T follicular helper cell (primary cell): Measurements from ENCODE around the gene KIF3A.

ENCODE experiments used
- DNase-seq: peaks from one replicate; pipeline ENCODE4 v3.0.0-alpha.2; 2020; ENCODE audit warnings: low read depth

KIF3A gene

GRCh38 chr5:132678735-132679134 is 58.6 kb downstream of the KIF3A start:
- no peak for DNase-seq

- DNase-seq = no peak
Measured at GRCh38 chr5:132677682-132678400, 59.5 kb downstream of the KIF3A start.

GRCh38 chr5:132677191-132677590 is 60.2 kb downstream of the KIF3A start:
- no peak for DNase-seq

GRCh38 chr5:132675936-132676689 is 61.2 kb downstream of the KIF3A start:
- DNase-seq = no peak

GRCh38 chr5:132674671-132675506 is 62.5 kb downstream of the KIF3A start:
- DNase-seq = no peak

GRCh38 chr5:132673939-132674630 is 63.3 kb downstream of the KIF3A start, which contains the start of gene IL4:
Gene IL4, plus strand, starts transcription at chr5:132673989. Its CDS starts 62 bp downstream, at chr5:132674051.
- no peak for DNase-seq

- DNase-seq = no peak
Measured at GRCh38 chr5:132673488-132673887, 63.9 kb downstream of the KIF3A start.

GRCh38 chr5:132671000-132671399 is 66.3 kb downstream of the KIF3A start:
- no peak for DNase-seq

- no peak for DNase-seq
Measured at GRCh38 chr5:132669966-132670882, 67.1 kb downstream of the KIF3A start.

GRCh38 chr5:132669455-132669820 is 67.9 kb downstream of the KIF3A start:
- DNase-seq = no peak

- no peak for DNase-seq
Measured at GRCh38 chr5:132668706-132669454, 68.5 kb downstream of the KIF3A start.

GRCh38 chr5:132667761-132668705 is 69.3 kb downstream of the KIF3A start:
- DNase-seq = no peak

- DNase-seq = no peak
Measured at GRCh38 chr5:132667309-132667708, 70.0 kb downstream of the KIF3A start.

GRCh38 chr5:132666310-132667123 is 70.8 kb downstream of the KIF3A start:
- DNase-seq = no peak

GRCh38 chr5:132665574-132666080 is 71.7 kb downstream of the KIF3A start:
- DNase-seq = no peak

- DNase-seq = no peak
Measured at GRCh38 chr5:132664696-132665209, 72.6 kb downstream of the KIF3A start.
